Measurements from ENCODE around the gene NEK6. TPM values are rescaled to one million over a fixed set of nuclear protein-coding genes. Genes with fewer than 3 reads are reported as not detected.

The NEK6 gene
- total RNA-seq, 6 donors from 2014 or later, result 33.8 to 144 (median 59.7) TPM

DNA sequence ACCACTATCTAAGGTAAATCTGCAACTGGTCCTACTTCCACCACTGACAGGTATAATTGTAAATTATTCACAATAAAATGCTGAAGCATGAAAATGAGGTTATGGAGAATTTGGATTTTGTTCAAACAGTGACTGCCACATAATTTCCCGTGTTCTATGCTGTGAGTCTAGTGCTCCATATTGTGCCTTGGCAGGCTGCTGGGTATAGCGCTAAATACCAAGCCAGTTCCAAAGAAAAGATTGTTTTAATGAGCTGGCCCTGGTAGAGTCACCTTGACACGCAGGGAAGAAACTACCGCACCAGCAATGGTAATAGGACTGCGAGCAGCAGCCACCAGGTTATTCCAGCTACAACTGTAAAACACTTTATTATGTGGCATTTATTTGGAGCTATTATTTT lies 127.1 kb downstream of the NEK6 start:
- Histone ChIP-seq H3K27me3 (no peaks in the 10 kb centered on the region), H3K27ac (no peak overlapping the region), H3K4me3 (no peak overlapping the region), H3K9me3 (no peaks in the 10 kb centered on the region), H3K36me3 (peaks cover 0 to 29% (median 9%) of the 10 kb centered on the region in 4 donors), H3K4me1 (peaks cover 9 to 25% (median 16%) of the 10 kb centered on the region in 4 donors)
- DNase-seq, result no peak
- TF ChIP-seq POLR2A (IDR thresholded peaks at IDR 0.05) (no peak), POLR2AphosphoS5 (IDR thresholded peaks at IDR 0.05) (no peak), EP300 (IDR thresholded peaks at IDR 0.05) (no peak)
- TF ChIP-seq, protein P1, sequence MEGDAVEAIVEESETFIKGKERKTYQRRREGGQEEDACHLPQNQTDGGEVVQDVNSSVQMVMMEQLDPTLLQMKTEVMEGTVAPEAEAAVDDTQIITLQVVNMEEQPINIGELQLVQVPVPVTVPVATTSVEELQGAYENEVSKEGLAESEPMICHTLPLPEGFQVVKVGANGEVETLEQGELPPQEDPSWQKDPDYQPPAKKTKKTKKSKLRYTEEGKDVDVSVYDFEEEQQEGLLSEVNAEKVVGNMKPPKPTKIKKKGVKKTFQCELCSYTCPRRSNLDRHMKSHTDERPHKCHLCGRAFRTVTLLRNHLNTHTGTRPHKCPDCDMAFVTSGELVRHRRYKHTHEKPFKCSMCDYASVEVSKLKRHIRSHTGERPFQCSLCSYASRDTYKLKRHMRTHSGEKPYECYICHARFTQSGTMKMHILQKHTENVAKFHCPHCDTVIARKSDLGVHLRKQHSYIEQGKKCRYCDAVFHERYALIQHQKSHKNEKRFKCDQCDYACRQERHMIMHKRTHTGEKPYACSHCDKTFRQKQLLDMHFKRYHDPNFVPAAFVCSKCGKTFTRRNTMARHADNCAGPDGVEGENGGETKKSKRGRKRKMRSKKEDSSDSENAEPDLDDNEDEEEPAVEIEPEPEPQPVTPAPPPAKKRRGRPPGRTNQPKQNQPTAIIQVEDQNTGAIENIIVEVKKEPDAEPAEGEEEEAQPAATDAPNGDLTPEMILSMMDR (IDR thresholded peaks at IDR 0.05), result no peak
- 89 to 90% methylated on average over 5 of the region's 5 CpGs for WGBS, 2 donors
- ATAC-seq (ENCODE audit: low FRiP score in 2 of 2), result no peak

DNA sequence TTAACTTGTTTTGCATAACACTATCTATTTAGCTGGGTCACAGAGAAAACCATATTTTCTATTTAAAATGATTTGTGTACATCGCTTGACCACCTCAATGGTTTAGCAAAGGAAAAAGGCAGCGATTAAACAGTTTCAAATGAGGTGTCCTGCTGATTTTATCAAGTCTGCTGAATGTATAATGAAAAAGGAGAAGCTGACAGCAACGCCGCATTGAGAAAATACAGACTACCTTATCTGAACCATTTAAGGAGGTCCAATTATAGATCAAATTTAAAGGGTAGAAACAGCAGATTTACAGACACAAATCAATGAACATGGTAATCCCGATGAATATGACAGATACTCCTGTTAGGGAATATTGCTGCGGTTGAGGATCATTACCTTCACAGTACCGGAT lies 127.9 kb downstream of the NEK6 start:
- no peak overlapping the region for H3K4me3 ChIP-seq
- DNase-seq (no peak), ATAC-seq (ENCODE audit: low FRiP score in 2 of 2) (no peak)
- TF ChIP-seq POLR2A (IDR thresholded peaks at IDR 0.05) (no peak), POLR2AphosphoS5 (IDR thresholded peaks at IDR 0.05) (no peak), EP300 (IDR thresholded peaks at IDR 0.05) (no peak)
- TF ChIP-seq, protein P1 (IDR thresholded peaks at IDR 0.05), result no peak
- H3K36me3 ChIP-seq, result peaks cover 0 to 21% (median 9%) of the 10 kb centered on the region in 4 donors
- no peak overlapping the region for H3K27ac ChIP-seq
- WGBS, 2 donors, result 76 to 85% methylated on average over 7 of the region's 7 CpGs
- H3K4me1 ChIP-seq, result peaks cover 13 to 29% (median 20%) of the 10 kb centered on the region in 4 donors
- no peaks in the 10 kb centered on the region for H3K9me3 ChIP-seq
- H3K27me3 ChIP-seq, result no peaks in the 10 kb centered on the region

DNA sequence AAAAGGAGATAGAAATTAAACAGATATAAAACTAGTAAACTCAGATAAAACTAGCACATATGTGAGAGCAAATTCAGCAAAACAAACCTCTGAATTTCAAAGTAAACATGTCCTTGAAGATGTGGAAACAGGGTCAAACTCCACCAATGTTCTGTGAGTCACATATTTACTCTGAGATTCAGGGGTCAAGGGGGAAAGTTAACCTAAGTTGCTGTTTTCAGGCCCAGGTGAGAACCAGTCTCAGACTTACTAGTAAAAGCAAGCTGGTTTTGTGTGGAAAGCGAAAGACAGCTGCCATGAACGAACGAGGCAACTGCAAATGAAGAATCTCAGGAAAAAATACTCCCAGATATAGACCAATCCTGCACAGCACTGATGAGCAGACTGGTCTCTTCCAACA lies 128.5 kb downstream of the NEK6 start:
- ATAC-seq (ENCODE audit: low FRiP score in 2 of 2) (no peak), DNase-seq (no peak)
- no peak overlapping the region for H3K27ac ChIP-seq
- 87 to 94% methylated on average over 3 of the region's 3 CpGs for WGBS, 2 donors
- no peak overlapping the region for H3K4me3 ChIP-seq
- peaks cover 0 to 18% (median 9%) of the 10 kb centered on the region in 4 donors for H3K36me3 ChIP-seq
- TF ChIP-seq POLR2AphosphoS5 (IDR thresholded peaks at IDR 0.05) (no peak), EP300 (IDR thresholded peaks at IDR 0.05) (no peak), POLR2A (IDR thresholded peaks at IDR 0.05) (no peak)
- TF ChIP-seq, protein P1 (IDR thresholded peaks at IDR 0.05), result no peak
- peaks cover 18 to 35% (median 24%) of the 10 kb centered on the region in 4 donors for H3K4me1 ChIP-seq
- H3K27me3 ChIP-seq, result no peaks in the 10 kb centered on the region
- H3K9me3 ChIP-seq, result no peaks in the 10 kb centered on the region

DNA sequence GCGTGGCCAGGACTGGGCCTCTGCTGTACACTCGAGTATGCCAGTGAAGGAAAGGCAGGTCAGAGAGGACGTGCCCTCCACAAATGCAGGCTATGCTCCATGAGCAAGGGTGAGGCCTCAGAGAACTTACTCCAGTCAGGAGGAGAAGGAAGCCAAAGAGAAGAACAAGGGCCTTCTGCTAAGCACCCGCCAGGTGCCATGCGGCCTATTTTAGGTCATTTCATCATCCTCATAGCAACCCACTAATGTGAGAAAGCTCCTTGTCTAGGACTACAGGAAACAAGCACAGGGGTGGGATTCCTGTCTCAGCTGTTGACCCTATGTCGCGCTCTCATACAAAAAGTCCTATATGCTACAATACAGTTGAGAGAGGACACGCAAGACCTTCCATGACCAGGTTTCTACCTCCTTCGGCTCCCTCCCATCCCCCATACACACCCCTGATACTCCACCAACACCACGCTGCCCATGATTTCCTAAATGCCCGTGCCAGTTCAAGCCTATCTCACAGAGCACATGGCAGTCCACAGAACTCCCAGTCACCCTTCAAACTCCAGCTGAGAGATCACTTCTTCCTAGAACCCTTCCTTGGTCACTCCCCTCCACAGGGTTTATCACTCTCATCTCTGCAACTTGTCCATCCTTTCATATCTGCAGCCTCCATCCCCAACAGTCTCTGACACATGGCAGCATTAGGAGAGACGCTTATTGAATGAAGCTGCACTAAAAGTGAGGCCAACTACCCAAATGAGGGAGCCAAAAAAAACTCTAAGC lies 130.7 kb downstream of the NEK6 start:
- Histone ChIP-seq H3K4me3 (no peak overlapping the region), H3K27me3 (no peaks in the 10 kb centered on the region), H3K36me3 (peaks cover 0 to 8% (median 7%) of the 10 kb centered on the region in 4 donors), H3K27ac (no peak overlapping the region), H3K9me3 (no peaks in the 10 kb centered on the region), H3K4me1 (peaks cover 22 to 53% (median 35%) of the 10 kb centered on the region in 4 donors)
- no peak for ATAC-seq (ENCODE audit: low FRiP score in 2 of 2)
- TF ChIP-seq EP300 (IDR thresholded peaks at IDR 0.05) (no peak), POLR2A (IDR thresholded peaks at IDR 0.05) (no peak), POLR2AphosphoS5 (IDR thresholded peaks at IDR 0.05) (no peak)
- TF ChIP-seq, protein P1 (IDR thresholded peaks at IDR 0.05), result no peak
- WGBS, 2 donors, result 81 to 87% methylated on average over 12 of the region's 12 CpGs
- DNase-seq, result no peak

Data from upper lobe of left lung (tissue), 6 donors.